ENCODE data around the gene CBX4. TPM values are rescaled to one million over a fixed set of nuclear protein-coding genes. Genes with fewer than 3 reads are reported as not detected.

Gene CBX4
- total RNA-seq, 4 donors from 2014 or later = 11.6 to 15.3 (median 14.4) TPM

DNA sequence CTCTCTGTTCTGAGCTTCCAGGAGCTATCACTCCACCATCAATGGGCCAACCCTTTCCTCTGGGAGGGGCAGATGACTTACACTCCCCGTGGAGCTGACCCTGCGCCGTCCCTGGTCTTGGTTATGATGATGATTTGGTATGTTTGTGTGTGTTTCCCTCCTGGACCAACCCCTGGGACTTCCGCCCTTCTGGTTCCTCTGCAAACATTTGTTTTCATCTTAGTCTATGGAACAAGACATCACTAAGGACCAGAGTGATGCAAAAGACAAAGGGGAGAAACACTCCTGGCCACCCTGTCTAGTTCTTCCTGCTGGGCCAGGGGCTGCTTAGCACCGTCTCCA, 13.7 kb downstream of the CBX4 start:
- H3K9me3 ChIP-seq = no peaks in the 10 kb centered on the region
- TF ChIP-seq POLR2A (IDR thresholded peaks at IDR 0.05) = no peak
- TF ChIP-seq, protein P1, sequence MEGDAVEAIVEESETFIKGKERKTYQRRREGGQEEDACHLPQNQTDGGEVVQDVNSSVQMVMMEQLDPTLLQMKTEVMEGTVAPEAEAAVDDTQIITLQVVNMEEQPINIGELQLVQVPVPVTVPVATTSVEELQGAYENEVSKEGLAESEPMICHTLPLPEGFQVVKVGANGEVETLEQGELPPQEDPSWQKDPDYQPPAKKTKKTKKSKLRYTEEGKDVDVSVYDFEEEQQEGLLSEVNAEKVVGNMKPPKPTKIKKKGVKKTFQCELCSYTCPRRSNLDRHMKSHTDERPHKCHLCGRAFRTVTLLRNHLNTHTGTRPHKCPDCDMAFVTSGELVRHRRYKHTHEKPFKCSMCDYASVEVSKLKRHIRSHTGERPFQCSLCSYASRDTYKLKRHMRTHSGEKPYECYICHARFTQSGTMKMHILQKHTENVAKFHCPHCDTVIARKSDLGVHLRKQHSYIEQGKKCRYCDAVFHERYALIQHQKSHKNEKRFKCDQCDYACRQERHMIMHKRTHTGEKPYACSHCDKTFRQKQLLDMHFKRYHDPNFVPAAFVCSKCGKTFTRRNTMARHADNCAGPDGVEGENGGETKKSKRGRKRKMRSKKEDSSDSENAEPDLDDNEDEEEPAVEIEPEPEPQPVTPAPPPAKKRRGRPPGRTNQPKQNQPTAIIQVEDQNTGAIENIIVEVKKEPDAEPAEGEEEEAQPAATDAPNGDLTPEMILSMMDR (IDR thresholded peaks at IDR 0.05) = no peak
- no peak for TF ChIP-seq EP300 (IDR thresholded peaks at IDR 0.05)
- peaks cover 0 to 4% (median 0%) of the 10 kb centered on the region in 4 donors for H3K4me1 ChIP-seq
- H3K4me3 ChIP-seq = no peak overlapping the region
- DNase-seq (ENCODE audit: low spot score in 2 of 2) = no peak
- H3K27me3 ChIP-seq = peaks cover 0 to 10% of the 10 kb centered on the region in 2 donors
- H3K27ac ChIP-seq = no peak overlapping the region
- 99 to 100% methylated on average over 5 of the region's 5 CpGs for WGBS, 2 donors
- H3K36me3 ChIP-seq = no peaks in the 10 kb centered on the region

DNA sequence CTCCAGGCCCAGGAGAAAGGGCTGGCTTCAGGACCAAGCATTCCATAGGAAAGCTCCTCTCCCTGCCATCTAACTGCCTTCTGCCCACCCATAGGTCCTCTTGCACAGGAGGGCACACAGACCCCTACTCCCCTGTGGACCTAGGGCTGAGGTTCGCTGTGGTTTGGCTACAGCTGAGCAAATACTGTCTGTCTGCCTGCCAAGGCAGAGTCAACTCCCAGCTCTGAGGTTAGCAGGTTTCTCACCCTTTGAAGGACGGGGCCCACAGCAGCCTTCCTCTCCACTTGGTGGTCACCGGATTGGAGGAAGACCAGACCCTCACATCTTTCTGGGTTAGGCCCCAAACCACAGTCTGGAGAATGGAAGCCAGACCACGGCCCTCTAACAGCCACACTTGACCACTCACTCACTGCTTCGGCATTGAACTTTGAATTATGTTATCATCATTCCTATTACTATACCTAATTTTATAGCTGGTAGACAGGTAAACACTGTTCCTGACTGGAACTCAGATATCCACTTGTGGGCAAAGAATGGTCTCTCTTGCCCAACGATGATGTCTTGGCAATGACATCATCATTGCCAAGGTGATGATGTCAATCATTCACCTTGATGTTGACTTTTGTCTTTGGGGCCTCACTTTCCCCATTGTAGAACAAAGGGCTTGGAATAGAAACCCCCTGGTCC, 14.2 kb downstream of the CBX4 start:
- H3K27me3 ChIP-seq = peaks cover 0 to 10% of the 10 kb centered on the region in 2 donors
- H3K4me3 ChIP-seq = no peak overlapping the region
- DNase-seq (ENCODE audit: low spot score in 2 of 2) = no peak
- no peaks in the 10 kb centered on the region for H3K4me1 ChIP-seq
- no peaks in the 10 kb centered on the region for H3K9me3 ChIP-seq
- H3K27ac ChIP-seq = no peak overlapping the region
- WGBS, 2 donors = 84 to 86% methylated on average over 6 of the region's 6 CpGs
- TF ChIP-seq, protein P1 (IDR thresholded peaks at IDR 0.05) = no peak
- no peak for TF ChIP-seq EP300 (IDR thresholded peaks at IDR 0.05)
- no peak for TF ChIP-seq POLR2A (IDR thresholded peaks at IDR 0.05)
- no peaks in the 10 kb centered on the region for H3K36me3 ChIP-seq

DNA sequence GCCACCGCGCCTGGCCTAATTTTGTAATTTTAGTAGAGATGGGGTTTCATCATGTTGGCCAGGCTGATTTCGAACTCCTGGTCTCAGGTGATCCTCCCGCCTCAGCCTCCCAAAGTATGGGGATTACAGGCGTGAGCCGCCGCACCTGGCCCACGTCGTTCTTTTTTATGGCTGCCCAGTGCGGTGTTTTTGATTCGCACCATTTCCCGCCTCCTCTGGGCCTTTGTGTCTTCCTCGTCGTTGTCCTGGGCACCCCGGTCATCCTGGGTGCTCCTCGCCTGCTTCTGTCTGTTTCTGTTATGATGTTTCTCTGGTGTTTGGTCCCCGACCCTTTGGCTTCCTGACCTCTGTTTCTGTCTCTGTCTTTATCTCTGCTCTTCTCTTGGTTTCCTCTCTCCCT, 15.0 kb downstream of the CBX4 start:
- no peak for DNase-seq (ENCODE audit: low spot score in 2 of 2)
- no peaks in the 10 kb centered on the region for H3K9me3 ChIP-seq
- H3K36me3 ChIP-seq = no peaks in the 10 kb centered on the region
- H3K27me3 ChIP-seq = peaks cover 0 to 10% of the 10 kb centered on the region in 2 donors
- no peak overlapping the region for H3K4me3 ChIP-seq
- WGBS, 2 donors = 96% methylated on average over 17 of the region's 17 CpGs
- H3K4me1 ChIP-seq = no peaks in the 10 kb centered on the region
- TF ChIP-seq, protein P1 (IDR thresholded peaks at IDR 0.05) = no peak
- TF ChIP-seq POLR2A (IDR thresholded peaks at IDR 0.05) = no peak
- H3K27ac ChIP-seq = no peak overlapping the region

DNA sequence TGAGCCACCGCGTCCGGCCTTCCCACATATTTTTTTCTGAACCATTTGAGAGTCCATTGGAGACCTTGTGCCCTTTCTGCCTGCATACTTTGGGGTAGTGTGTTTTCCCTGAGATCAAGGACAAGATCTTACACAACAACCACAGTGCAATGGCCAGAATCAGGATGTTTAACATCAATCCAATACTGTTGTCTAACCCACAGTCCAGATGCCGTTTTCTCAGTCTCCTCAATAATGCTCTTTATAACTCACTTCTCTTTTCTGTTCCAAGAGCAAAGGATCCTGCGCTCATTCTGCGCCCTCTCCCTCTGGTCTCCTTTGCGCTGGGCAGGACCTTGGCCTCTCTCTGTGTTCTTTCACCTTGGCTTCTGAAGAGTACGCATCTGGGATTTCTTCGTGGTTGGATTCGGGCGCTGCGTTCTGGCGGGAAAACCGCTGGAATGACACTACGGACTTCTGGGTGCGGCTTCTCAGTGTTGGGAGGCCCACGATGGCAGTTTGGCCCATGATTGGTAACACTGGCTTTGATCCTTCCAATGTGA, 16.6 kb downstream of the CBX4 start:
- no peak overlapping the region for H3K4me3 ChIP-seq
- H3K36me3 ChIP-seq = no peaks in the 10 kb centered on the region
- H3K9me3 ChIP-seq = no peaks in the 10 kb centered on the region
- WGBS, 2 donors = 93 to 94% methylated on average over 17 of the region's 17 CpGs
- no peak for TF ChIP-seq POLR2A (IDR thresholded peaks at IDR 0.05)
- no peak for TF ChIP-seq EP300 (IDR thresholded peaks at IDR 0.05)
- peaks cover 0 to 14% of the 10 kb centered on the region in 2 donors for H3K27me3 ChIP-seq
- no peak overlapping the region for H3K27ac ChIP-seq
- no peak for DNase-seq (ENCODE audit: low spot score in 2 of 2)
- no peaks in the 10 kb centered on the region for H3K4me1 ChIP-seq

DNA sequence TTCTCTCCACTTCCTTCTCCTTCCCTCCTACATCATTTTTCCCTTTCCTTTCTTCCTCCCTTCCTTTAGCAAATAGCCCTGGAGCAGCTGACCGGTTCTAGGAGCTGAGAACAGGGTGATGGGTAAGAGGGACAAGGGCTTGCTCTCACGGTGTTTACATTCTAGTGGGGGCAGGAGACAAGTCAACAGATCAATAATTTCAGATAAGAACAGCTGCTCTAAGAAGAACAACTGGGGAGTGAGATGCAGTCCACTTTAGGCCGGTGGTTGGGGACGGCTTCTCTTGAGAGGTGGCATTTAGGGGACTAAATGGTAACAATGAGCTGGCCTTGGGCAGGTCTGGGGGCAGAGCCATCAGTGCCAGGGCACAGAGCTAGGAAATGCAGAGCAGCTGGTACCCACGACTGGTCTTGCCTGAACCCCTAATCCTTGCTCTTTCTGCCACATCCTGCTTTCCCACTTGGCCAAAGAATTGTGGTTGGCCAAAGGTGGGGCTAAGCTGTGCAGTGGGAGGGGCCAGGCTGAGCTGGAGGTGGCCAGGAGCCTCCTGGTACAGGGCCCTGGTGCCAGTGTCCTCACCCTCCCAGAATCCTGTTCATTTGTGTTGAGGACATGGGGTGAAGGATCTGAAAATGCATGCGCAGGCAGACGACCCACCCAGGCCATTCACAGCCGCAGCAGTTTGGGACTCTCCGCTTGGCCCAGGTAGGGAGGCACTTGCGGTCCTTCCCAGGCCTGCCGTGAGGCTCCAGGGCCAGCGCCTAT, 17.7 kb downstream of the CBX4 start:
- H3K27me3 ChIP-seq = peaks cover 0 to 26% of the 10 kb centered on the region in 2 donors
- H3K9me3 ChIP-seq = no peaks in the 10 kb centered on the region
- DNase-seq (ENCODE audit: low spot score in 2 of 2) = no peak
- no peaks in the 10 kb centered on the region for H3K4me1 ChIP-seq
- no peak overlapping the region for H3K27ac ChIP-seq
- TF ChIP-seq, protein P1 (IDR thresholded peaks at IDR 0.05) = no peak
- TF ChIP-seq EP300 (IDR thresholded peaks at IDR 0.05) = no peak
- no peak for TF ChIP-seq POLR2A (IDR thresholded peaks at IDR 0.05)
- 91% methylated on average over 10 to 12 of the region's 12 CpGs for WGBS, 2 donors
- H3K4me3 ChIP-seq = no peak overlapping the region
- no peaks in the 10 kb centered on the region for H3K36me3 ChIP-seq
